Measurements from ENCODE around the gene FOXJ2.

- TF ChIP-seq CTCF (conservative IDR thresholded peaks at IDR 0.05; ENCODE audit: low read depth, low read length) = no peak
- no peak for TF ChIP-seq BHLHE40 (IDR thresholded peaks at IDR 0.05; ENCODE audit: low read depth, low read length)
- TF ChIP-seq RAD21 (IDR thresholded peaks at IDR 0.05; ENCODE audit: low read length) = no peak
- TF ChIP-seq USF2 (IDR thresholded peaks at IDR 0.05; ENCODE audit: low read depth, low read length) = no peak
- no peak for TF ChIP-seq POLR2A (IDR thresholded peaks at IDR 0.05; ENCODE audit: low read depth, low read length)
- no peak for TF ChIP-seq CHD1 (IDR thresholded peaks at IDR 0.05; ENCODE audit: low read depth, low read length)
Observed at GRCh38 chr12:8089716-8090115, 57.2 kb downstream of the FOXJ2 start.

All from IMR-90 (cell line).